Neural progenitor cell (in vitro differentiated cells): ENCODE measurements around the gene CLINT1.

Source experiments
- CTCF ChIP-seq: fragments of 200-600 bp; sonication (generic); IDR thresholded peaks from 2 replicates; pipeline ENCODE4 v1.5.1; 2017; ENCODE audit warnings: antibody characterized with exemption, mild to moderate bottlenecking
- EZH2phosphoT487 ChIP-seq: fragments of 200-600 bp; sonication (generic); IDR thresholded peaks from 2 replicates; pipeline ENCODE4 v1.6.1; 2017; ENCODE audit warnings: antibody characterized with exemption

GRCh38 chr5:157842185-157842584, 16.8 kb downstream of the CLINT1 start:
- TF ChIP-seq CTCF (no peak), EZH2phosphoT487 (no peak)
